ENCODE results near the gene CUX1.

Gene CUX1

GRCh38 chr7:102189756-102190155, 372.3 kb downstream of the CUX1 start:
- Histone ChIP-seq H3K27ac (ENCODE audit: low read depth, low read length) (no peak overlapping the region), H3K4me2 (ENCODE audit: low read length) (no peak overlapping the region), H3K27me3 (ENCODE audit: control insufficient read depth, low read length) (no peaks in the 10 kb centered on the region), H3K4me3 (ENCODE audit: low read length) (no peak overlapping the region), H3F3A (ENCODE audit: control insufficient read depth, insufficient read depth) (no peaks in the 10 kb centered on the region), H3K4me1 (ENCODE audit: control insufficient read depth, low read length) (no peaks in the 10 kb centered on the region), H3K9me2 (replicated peaks; ENCODE audit: control insufficient read depth, low read length) (no peaks in the 10 kb centered on the region), H3K9me3 (ENCODE audit: control insufficient read depth, insufficient read depth, low read length) (no peaks in the 10 kb centered on the region), H3K79me2 (ENCODE audit: control insufficient read depth, low read length) (no peaks in the 10 kb centered on the region), H3K36me3 (ENCODE audit: control insufficient read depth, low read length) (peaks cover 90% of the 10 kb centered on the region), H4K20me1 (ENCODE audit: control insufficient read depth, insufficient read depth, low read depth, low read length) (no peaks in the 10 kb centered on the region)
- TF ChIP-seq CTCF (IDR thresholded peaks at IDR 0.05; ENCODE audit: low read depth, low read length, poor library complexity, severe bottlenecking) (no peak), EZH2phosphoT487 (IDR thresholded peaks at IDR 0.05; ENCODE audit: borderline replicate concordance, low read length) (no peak)

GRCh38 chr7:102190776-102191350, 373.4 kb downstream of the CUX1 start:
- H3K4me2 ChIP-seq (ENCODE audit: low read length), result no peak overlapping the region
- no peaks in the 10 kb centered on the region for H3K9me3 ChIP-seq (ENCODE audit: control insufficient read depth, insufficient read depth, low read length)
- no peak overlapping the region for H3K4me3 ChIP-seq (ENCODE audit: low read length)
- H3K27me3 ChIP-seq (ENCODE audit: control insufficient read depth, low read length), result no peaks in the 10 kb centered on the region
- H4K20me1 ChIP-seq (ENCODE audit: control insufficient read depth, insufficient read depth, low read depth, low read length), result no peaks in the 10 kb centered on the region
- TF ChIP-seq EZH2phosphoT487 (IDR thresholded peaks at IDR 0.05; ENCODE audit: borderline replicate concordance, low read length), result no peak
- TF ChIP-seq CTCF (IDR thresholded peaks at IDR 0.05; ENCODE audit: low read depth, low read length, poor library complexity, severe bottlenecking), result no peak
- no peaks in the 10 kb centered on the region for H3K4me1 ChIP-seq (ENCODE audit: control insufficient read depth, low read length)
- H3K27ac ChIP-seq (ENCODE audit: low read depth, low read length), result no peak overlapping the region
- H3F3A ChIP-seq (ENCODE audit: control insufficient read depth, insufficient read depth), result no peaks in the 10 kb centered on the region
- no peaks in the 10 kb centered on the region for H3K9me2 ChIP-seq (replicated peaks; ENCODE audit: control insufficient read depth, low read length)
- H3K79me2 ChIP-seq (ENCODE audit: control insufficient read depth, low read length), result no peaks in the 10 kb centered on the region
- H3K36me3 ChIP-seq (ENCODE audit: control insufficient read depth, low read length), result peaks cover 90% of the 10 kb centered on the region

GRCh38 chr7:102191556-102192379, 374.3 kb downstream of the CUX1 start:
- H3F3A ChIP-seq (ENCODE audit: control insufficient read depth, insufficient read depth), result no peaks in the 10 kb centered on the region
- no peaks in the 10 kb centered on the region for H3K79me2 ChIP-seq (ENCODE audit: control insufficient read depth, low read length)
- H3K27ac ChIP-seq (ENCODE audit: low read depth, low read length), result no peak overlapping the region
- H3K4me1 ChIP-seq (ENCODE audit: control insufficient read depth, low read length), result no peaks in the 10 kb centered on the region
- H3K4me2 ChIP-seq (ENCODE audit: low read length), result no peak overlapping the region
- H4K20me1 ChIP-seq (ENCODE audit: control insufficient read depth, insufficient read depth, low read depth, low read length), result no peaks in the 10 kb centered on the region
- no peaks in the 10 kb centered on the region for H3K9me3 ChIP-seq (ENCODE audit: control insufficient read depth, insufficient read depth, low read length)
- H3K27me3 ChIP-seq (ENCODE audit: control insufficient read depth, low read length), result no peaks in the 10 kb centered on the region
- no peak overlapping the region for H3K4me3 ChIP-seq (ENCODE audit: low read length)
- TF ChIP-seq CTCF (IDR thresholded peaks at IDR 0.05; ENCODE audit: low read depth, low read length, poor library complexity, severe bottlenecking) (no peak), EZH2phosphoT487 (IDR thresholded peaks at IDR 0.05; ENCODE audit: borderline replicate concordance, low read length) (no peak)
- H3K9me2 ChIP-seq (replicated peaks; ENCODE audit: control insufficient read depth, low read length), result no peaks in the 10 kb centered on the region
- peaks cover 92% of the 10 kb centered on the region for H3K36me3 ChIP-seq (ENCODE audit: control insufficient read depth, low read length)
